Hepatocyte (in vitro differentiated cells): ENCODE measurements around the gene NADK2. TPM values are rescaled to one million over a fixed set of nuclear protein-coding genes. Genes with fewer than 3 reads are reported as not detected.

Experiments used
- DNase-seq: peaks from one replicate; pipeline ENCODE4 v3.0.0-alpha.2; 2016; ENCODE audit warnings: low spot score
- H2AFZ ChIP-seq: fragments of 200-600 bp; sonication (generic); 2 replicates; pipeline ENCODE4 v1.6.0; 2016; ENCODE audit warnings: antibody characterized with exemption, mild to moderate bottlenecking
- H3K27ac ChIP-seq: fragments of 200-600 bp; sonication (generic); 2 replicates; pipeline ENCODE4 v1.5.1; 2016; ENCODE audit warnings: mild to moderate bottlenecking
- H3K27me3 ChIP-seq: fragments of 200-600 bp; sonication (generic); 2 replicates; pipeline ENCODE4 v1.6.1; 2016
- H3K36me3 ChIP-seq: fragments of 200-600 bp; sonication (generic); replicated peaks from 2 replicates; pipeline ENCODE4 v1.5.1; 2016; ENCODE audit warnings: low read depth; ENCODE audit not compliant: insufficient read depth
- H3K4me1 ChIP-seq: fragments of 200-600 bp; sonication (generic); 2 replicates; pipeline ENCODE4 v1.5.1; 2016; ENCODE audit warnings: mild to moderate bottlenecking, moderate library complexity; ENCODE audit not compliant: insufficient read depth
- H3K4me2 ChIP-seq: fragments of 200-600 bp; sonication (generic); 2 replicates; pipeline ENCODE4 v1.6.0; 2016
- H3K4me3 ChIP-seq: fragments of 200-600 bp; sonication (generic); 2 replicates; pipeline ENCODE4 v1.5.1; 2016; ENCODE audit warnings: mild to moderate bottlenecking
- H3K79me2 ChIP-seq: fragments of 200-600 bp; sonication (generic); 2 replicates; pipeline ENCODE4 v1.6.0; 2017; ENCODE audit warnings: mild to moderate bottlenecking
- H3K9me2 ChIP-seq: fragments of 200-600 bp; sonication (generic); replicated peaks from 2 replicates; pipeline ENCODE4 v1.6.0; 2017; ENCODE audit warnings: mild to moderate bottlenecking; ENCODE audit not compliant: insufficient read depth
- H3K9me3 ChIP-seq: fragments of 200-600 bp; sonication (generic); 2 replicates; pipeline ENCODE4 v1.5.1; 2016; ENCODE audit warnings: low read depth, mild to moderate bottlenecking
- H4K20me1 ChIP-seq: fragments of 200-600 bp; sonication (generic); 2 replicates; pipeline ENCODE4 v1.6.0; 2016; ENCODE audit warnings: mild to moderate bottlenecking; ENCODE audit not compliant: insufficient read depth, poor library complexity, severe bottlenecking
- EZH2 ChIP-seq: fragments of 200-600 bp; sonication (generic); IDR thresholded peaks from 2 replicates; pipeline ENCODE4 v1.6.1; 2016; ENCODE audit warnings: antibody characterized with exemption, mild to moderate bottlenecking, borderline replicate concordance
- EZH2phosphoT487 ChIP-seq: fragments of 200-600 bp; sonication (generic); IDR thresholded peaks from one replicate; pipeline ENCODE4 v1.6.1; 2018; ENCODE audit warnings: antibody characterized with exemption, mild to moderate bottlenecking, low read depth, moderate library complexity; ENCODE audit not compliant: unreplicated experiment, severe bottlenecking
- WGBS: methylation state at CpG from one replicate; pipeline ENCODE4 v1.1.6; 2016; ENCODE audit warnings: low lambda C conversion rate; ENCODE audit errors: missing lambda C conversion rate; 5-methylcytosine and 5-hydroxymethylcytosine counted together
- polyA plus RNA-seq: library from polyadenylated mRNA; unstranded; fragments of >200 nt; fragmentation: Nextera tagmentation; extraction: Ambion mirVana; gene quantifications from 2 replicates; pipeline ENCODE4 v1.2.1, GENCODE V29; 2016
- total RNA-seq: library from RNA; depleted of rRNA; stranded (reverse); fragments of >200 nt; gene quantifications from 2 replicates; pipeline ENCODE4 v1.2.3, GENCODE V29; 2014
- TF ChIP-seq, protein P1 (sequence below): fragments of 200-600 bp; sonication (generic); IDR thresholded peaks from 2 replicates; pipeline ENCODE4 v1.5.1; 2016; ENCODE audit warnings: antibody characterized with exemption, mild to moderate bottlenecking; ENCODE audit not compliant: poor library complexity

NADK2 gene
- total and polyA plus RNA-seq, 2 experiments from 2014 or later: 43.1 to 102 TPM

DNA sequence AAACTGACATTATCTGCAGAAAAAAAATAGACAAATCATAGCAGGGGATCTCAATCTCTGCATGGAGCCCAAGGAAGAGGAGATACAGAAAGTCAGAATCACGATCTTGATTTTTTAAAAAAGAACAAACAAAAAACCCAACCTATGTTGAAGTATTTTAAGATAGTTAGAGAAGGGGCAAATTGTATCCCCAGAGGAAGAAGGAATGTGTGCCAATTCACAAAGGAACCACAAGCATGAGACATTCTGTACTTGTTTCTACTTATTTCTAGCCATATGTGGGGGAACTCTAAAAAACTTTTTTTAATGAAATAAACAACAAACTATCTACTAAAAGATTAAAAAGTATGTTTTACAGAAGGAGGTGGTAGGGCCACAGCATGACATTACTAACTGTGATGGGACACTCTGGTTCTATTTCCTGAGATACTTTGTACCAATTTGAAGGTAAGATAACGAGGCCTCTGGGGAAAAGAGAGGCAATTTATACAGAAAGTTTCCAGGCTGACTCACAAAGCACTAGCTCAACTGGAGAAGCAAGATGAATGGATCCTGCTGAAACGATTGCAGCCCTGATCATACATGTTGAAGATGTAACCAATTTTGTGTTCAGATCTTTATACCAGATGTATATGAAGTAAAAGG lies 37.5 kb upstream of the NADK2 start:
- WGBS: 60% methylated on average over 3 of the region's 3 CpGs
- no peak overlapping the region for H3K4me3 ChIP-seq
- no peaks in the 10 kb centered on the region for H3K79me2 ChIP-seq
- no peak for DNase-seq
- H3K4me1 ChIP-seq: no peaks in the 10 kb centered on the region
- H3K9me3 ChIP-seq: no peaks in the 10 kb centered on the region
- no peak overlapping the region for H3K27ac ChIP-seq
- H2AFZ ChIP-seq: no peak overlapping the region
- H3K9me2 ChIP-seq: no peaks in the 10 kb centered on the region
- H3K27me3 ChIP-seq: no peaks in the 10 kb centered on the region
- no peaks in the 10 kb centered on the region for H4K20me1 ChIP-seq
- H3K36me3 ChIP-seq: no peaks in the 10 kb centered on the region
- no peak for TF ChIP-seq EZH2phosphoT487
- no peak for TF ChIP-seq EZH2
- TF ChIP-seq, protein P1, sequence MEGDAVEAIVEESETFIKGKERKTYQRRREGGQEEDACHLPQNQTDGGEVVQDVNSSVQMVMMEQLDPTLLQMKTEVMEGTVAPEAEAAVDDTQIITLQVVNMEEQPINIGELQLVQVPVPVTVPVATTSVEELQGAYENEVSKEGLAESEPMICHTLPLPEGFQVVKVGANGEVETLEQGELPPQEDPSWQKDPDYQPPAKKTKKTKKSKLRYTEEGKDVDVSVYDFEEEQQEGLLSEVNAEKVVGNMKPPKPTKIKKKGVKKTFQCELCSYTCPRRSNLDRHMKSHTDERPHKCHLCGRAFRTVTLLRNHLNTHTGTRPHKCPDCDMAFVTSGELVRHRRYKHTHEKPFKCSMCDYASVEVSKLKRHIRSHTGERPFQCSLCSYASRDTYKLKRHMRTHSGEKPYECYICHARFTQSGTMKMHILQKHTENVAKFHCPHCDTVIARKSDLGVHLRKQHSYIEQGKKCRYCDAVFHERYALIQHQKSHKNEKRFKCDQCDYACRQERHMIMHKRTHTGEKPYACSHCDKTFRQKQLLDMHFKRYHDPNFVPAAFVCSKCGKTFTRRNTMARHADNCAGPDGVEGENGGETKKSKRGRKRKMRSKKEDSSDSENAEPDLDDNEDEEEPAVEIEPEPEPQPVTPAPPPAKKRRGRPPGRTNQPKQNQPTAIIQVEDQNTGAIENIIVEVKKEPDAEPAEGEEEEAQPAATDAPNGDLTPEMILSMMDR: no peak
- H3K4me2 ChIP-seq: no peak overlapping the region

DNA sequence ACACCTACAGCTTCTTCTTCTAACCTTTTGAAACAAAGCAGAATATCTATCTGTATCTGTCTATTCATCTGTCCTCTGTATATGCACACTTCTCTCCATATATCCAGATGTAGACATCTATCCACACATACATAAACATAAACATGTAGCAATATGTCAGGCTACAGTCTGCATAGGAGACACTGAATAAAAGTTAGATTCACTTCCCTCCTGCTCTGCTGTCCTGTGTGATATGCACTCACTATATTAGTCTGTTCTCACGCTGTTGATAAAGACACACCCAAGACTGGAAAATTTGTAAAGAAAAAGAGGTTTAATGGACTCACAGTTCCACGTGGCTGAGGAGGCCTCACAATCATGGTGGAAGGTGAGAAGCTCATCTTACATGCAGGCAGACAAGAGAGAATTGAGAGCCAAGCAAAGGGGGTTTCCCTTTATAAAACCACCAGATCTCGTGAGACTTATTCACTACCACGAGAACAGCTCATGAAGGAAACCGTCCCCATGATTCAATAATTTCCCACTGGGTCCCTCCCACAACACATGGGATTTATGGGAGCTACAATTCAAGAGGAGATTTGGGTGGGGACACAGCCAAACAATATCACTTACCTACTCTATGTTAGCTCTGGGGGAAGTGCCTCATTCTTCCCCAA lies 35.9 kb upstream of the NADK2 start:
- H3K36me3 ChIP-seq: no peaks in the 10 kb centered on the region

DNA sequence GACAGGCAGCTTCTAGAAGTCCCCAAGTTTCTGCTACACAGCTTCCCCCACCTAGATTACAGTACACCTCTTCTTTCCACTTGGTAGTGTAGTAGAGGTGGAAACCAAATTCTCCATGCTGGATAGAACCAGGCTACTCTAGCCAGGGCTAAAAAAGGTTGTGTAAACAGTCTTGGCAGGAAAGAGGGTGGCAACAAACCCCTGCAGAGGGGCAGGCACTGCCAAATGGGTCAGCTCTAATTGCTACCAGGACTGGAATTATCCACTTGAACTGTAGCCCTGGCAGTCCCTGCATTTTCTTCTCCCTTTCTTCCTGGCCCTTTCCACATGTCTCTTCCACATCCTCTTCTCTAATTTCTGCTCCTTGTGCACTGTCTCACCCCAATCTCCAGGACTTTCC lies 35.1 kb upstream of the NADK2 start:
- H3K9me2 ChIP-seq: no peaks in the 10 kb centered on the region
- no peak for DNase-seq

More for the DNA sequence above, 35.9 kb upstream of the NADK2 start:
- TF ChIP-seq EZH2 (no peak), EZH2phosphoT487 (no peak)
- TF ChIP-seq, protein P1: no peak
- Histone ChIP-seq H3K9me3 (no peaks in the 10 kb centered on the region), H3K4me1 (no peaks in the 10 kb centered on the region), H3K27me3 (no peaks in the 10 kb centered on the region), H2AFZ (no peak overlapping the region), H3K4me2 (no peak overlapping the region), H3K27ac (no peak overlapping the region), H3K4me3 (no peak overlapping the region), H3K79me2 (no peaks in the 10 kb centered on the region), H3K9me2 (no peaks in the 10 kb centered on the region), H4K20me1 (no peaks in the 10 kb centered on the region)
- no peak for DNase-seq
- WGBS: 94% methylated on average over 5 of the region's 5 CpGs

More for the DNA sequence above, 35.1 kb upstream of the NADK2 start:
- Histone ChIP-seq H3K27ac (no peak overlapping the region), H3K4me1 (no peaks in the 10 kb centered on the region), H3K4me3 (no peak overlapping the region), H3K79me2 (no peaks in the 10 kb centered on the region), H4K20me1 (no peaks in the 10 kb centered on the region), H2AFZ (no peak overlapping the region), H3K36me3 (no peaks in the 10 kb centered on the region), H3K4me2 (no peak overlapping the region), H3K9me3 (no peaks in the 10 kb centered on the region), H3K27me3 (no peaks in the 10 kb centered on the region)
- TF ChIP-seq EZH2phosphoT487 (no peak), EZH2 (no peak)
- TF ChIP-seq, protein P1: no peak
